ENCODE results near the gene MCF2L. TPM values are rescaled to one million over a fixed set of nuclear protein-coding genes. Genes with fewer than 3 reads are reported as not detected.

The MCF2L gene
- total RNA-seq, 4 donors from 2014 or later, result 46.5 to 89.7 (median 55.0) TPM

- no peak overlapping the region for H3K4me3 ChIP-seq (ENCODE audit: low read depth, poor library complexity, severe bottlenecking)
- peak in 1 of 2 donors; percentile 76 for DNase-seq (ENCODE audit: low spot score in 2 of 2)
- 92 to 93% methylated on average over 26 to 36 of the region's 42 CpGs for WGBS, 2 donors
- TF ChIP-seq POLR2A (IDR thresholded peaks at IDR 0.05), result no peak
- TF ChIP-seq, protein P1, sequence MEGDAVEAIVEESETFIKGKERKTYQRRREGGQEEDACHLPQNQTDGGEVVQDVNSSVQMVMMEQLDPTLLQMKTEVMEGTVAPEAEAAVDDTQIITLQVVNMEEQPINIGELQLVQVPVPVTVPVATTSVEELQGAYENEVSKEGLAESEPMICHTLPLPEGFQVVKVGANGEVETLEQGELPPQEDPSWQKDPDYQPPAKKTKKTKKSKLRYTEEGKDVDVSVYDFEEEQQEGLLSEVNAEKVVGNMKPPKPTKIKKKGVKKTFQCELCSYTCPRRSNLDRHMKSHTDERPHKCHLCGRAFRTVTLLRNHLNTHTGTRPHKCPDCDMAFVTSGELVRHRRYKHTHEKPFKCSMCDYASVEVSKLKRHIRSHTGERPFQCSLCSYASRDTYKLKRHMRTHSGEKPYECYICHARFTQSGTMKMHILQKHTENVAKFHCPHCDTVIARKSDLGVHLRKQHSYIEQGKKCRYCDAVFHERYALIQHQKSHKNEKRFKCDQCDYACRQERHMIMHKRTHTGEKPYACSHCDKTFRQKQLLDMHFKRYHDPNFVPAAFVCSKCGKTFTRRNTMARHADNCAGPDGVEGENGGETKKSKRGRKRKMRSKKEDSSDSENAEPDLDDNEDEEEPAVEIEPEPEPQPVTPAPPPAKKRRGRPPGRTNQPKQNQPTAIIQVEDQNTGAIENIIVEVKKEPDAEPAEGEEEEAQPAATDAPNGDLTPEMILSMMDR (IDR thresholded peaks at IDR 0.05), result no peak
- intact Hi-C loops (cut with DNase I; ENCODE audit: low total_unique reads), result no loop called here
Observed at GRCh38 chr13:113118261-113119021, 149.4 kb downstream of the MCF2L start.

DNA sequence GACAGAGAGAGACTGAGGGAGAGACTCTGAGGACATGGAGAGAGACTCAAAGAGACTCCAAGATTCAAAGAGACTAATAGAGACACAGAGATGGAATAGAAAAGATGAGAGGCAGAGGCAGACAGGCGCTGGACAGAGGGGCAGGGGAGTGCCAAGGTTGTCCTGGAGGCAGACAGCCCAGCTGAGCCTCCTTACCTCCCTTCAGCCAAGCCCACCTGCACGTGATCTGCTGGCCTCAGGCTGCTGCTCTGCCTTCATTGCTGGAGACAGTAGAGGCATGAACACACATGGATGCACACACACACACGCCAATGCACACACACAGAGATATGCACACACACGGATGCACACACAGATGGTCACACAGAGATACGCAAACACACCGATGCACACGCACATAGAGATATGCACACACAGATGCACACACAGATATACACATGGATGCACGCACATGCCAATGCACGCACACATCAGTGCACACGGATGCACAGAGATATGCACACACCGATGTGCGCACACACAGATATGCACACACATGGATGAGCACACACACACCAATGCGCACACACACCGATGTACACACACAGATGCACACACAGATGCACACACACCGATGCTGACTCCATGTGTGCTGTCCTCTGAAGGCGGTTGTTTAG lies 150.3 kb downstream of the MCF2L start:
- peak in 1 of 2 donors; percentile 17 for DNase-seq (ENCODE audit: low spot score in 2 of 2)
- no peak overlapping the region for H3K4me3 ChIP-seq (ENCODE audit: low read depth, poor library complexity, severe bottlenecking)
- intact Hi-C loops (cut with DNase I; ENCODE audit: low total_unique reads), result no loop called here
- TF ChIP-seq POLR2A (IDR thresholded peaks at IDR 0.05), result no peak
- TF ChIP-seq, protein P1 (IDR thresholded peaks at IDR 0.05), result no peak
- 87 to 95% methylated on average over 16 of the region's 16 CpGs for WGBS, 2 donors

DNA sequence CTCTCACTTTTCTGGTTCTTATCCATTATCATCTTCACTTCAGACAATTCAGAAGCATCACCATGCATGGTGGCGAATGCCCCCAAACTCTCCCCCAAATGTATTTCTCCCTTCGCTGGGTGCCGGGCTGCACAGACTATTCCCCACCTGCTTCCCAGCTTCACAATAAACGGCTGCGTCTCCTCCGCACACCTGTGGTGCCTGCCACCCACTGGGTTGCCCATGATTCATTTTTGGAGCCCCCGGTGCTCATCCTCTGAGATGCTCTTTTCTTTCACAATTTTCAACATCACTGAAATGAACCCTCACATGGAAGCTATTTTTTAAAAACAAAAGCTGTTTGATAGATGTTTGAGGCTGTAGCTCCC lies 150.8 kb downstream of the MCF2L start:
- no peak overlapping the region for H3K4me3 ChIP-seq (ENCODE audit: low read depth, poor library complexity, severe bottlenecking)
- TF ChIP-seq, protein P1 (IDR thresholded peaks at IDR 0.05), result no peak
- TF ChIP-seq POLR2A (IDR thresholded peaks at IDR 0.05), result no peak
- intact Hi-C loops (cut with DNase I; ENCODE audit: low total_unique reads), result no loop called here
- 80 to 91% methylated on average over 7 of the region's 7 CpGs for WGBS, 2 donors
- peak in 1 of 2 donors; percentile 63 for DNase-seq (ENCODE audit: low spot score in 2 of 2)

- intact Hi-C loops (cut with DNase I; ENCODE audit: low total_unique reads), result no loop called here
- no peak overlapping the region for H3K4me3 ChIP-seq (ENCODE audit: low read depth, poor library complexity, severe bottlenecking)
- WGBS, 2 donors, result 86% methylated on average over 19 of the region's 19 CpGs
- peak in 1 of 2 donors; percentile 76 for DNase-seq (ENCODE audit: low spot score in 2 of 2)
- TF ChIP-seq, protein P1 (IDR thresholded peaks at IDR 0.05), result no peak
- TF ChIP-seq POLR2A (IDR thresholded peaks at IDR 0.05), result no peak
Observed at GRCh38 chr13:113120300-113121182, 151.5 kb downstream of the MCF2L start.

GRCh38 chr13:113121183-113121927 lies 152.3 kb downstream of the MCF2L start:
- peak in 1 of 2 donors; percentile 61 for DNase-seq (ENCODE audit: low spot score in 2 of 2)
- no peak overlapping the region for H3K4me3 ChIP-seq (ENCODE audit: low read depth, poor library complexity, severe bottlenecking)
- TF ChIP-seq, protein P1 (IDR thresholded peaks at IDR 0.05), result no peak
- TF ChIP-seq POLR2A (IDR thresholded peaks at IDR 0.05), result no peak
- 81 to 93% methylated on average over 19 to 22 of the region's 24 CpGs for WGBS, 2 donors
- intact Hi-C loops (cut with DNase I; ENCODE audit: low total_unique reads), result no loop called here
